Upper lobe of left lung (tissue), 6 donors: ENCODE data around the gene STK16. TPM values are rescaled to one million over a fixed set of nuclear protein-coding genes. Genes with fewer than 3 reads are reported as not detected.

Experiments
- ATAC-seq, 2 donors: fragments of 200-7000 bp; cut with Tn5 transposase; one replicate each; pipeline ENCODE4 v1.9.1; 2022; ENCODE audit warnings: mild to moderate bottlenecking in 2 of 2, moderate library complexity in 2 of 2; ENCODE audit not compliant: low FRiP score in 2 of 2
- DNase-seq, 2 donors: peaks; one replicate each; pipeline ENCODE4 v3.0.0-alpha.2; 2019 to 2020
- H3K27ac ChIP-seq, 4 donors: fragments of 200-600 bp; sonication (generic); one replicate each; pipeline ENCODE4 v1.5.1; 2016 to 2019
- H3K27me3 ChIP-seq, 4 donors: fragments of 200-600 bp; sonication (generic); one replicate each; pipeline ENCODE4 v1.5.1; 2017 to 2019
- H3K36me3 ChIP-seq, 4 donors: fragments of 200-600 bp; sonication (generic); one replicate each; pipeline ENCODE4 v1.5.1; 2016 to 2019
- H3K4me1 ChIP-seq, 4 donors: fragments of 200-600 bp; sonication (generic); one replicate each; pipeline ENCODE4 v1.5.1; 2018 to 2019
- H3K4me3 ChIP-seq, 4 donors: fragments of 200-600 bp; sonication (generic); one replicate each; pipeline ENCODE4 v1.5.1; 2017 to 2019; ENCODE audit warnings: mild to moderate bottlenecking in 2 of 4, moderate library complexity in 1 of 4
- H3K9me3 ChIP-seq, 4 donors: fragments of 200-600 bp; sonication (generic); one replicate each; pipeline ENCODE4 v1.5.1; 2018 to 2019
- CTCF ChIP-seq, 6 experiments: fragments of 450-650 bp in 4 of 6; fragments of 200-600 bp in 2 of 6; sonication (generic) in 2 of 6; IDR thresholded peaks; one replicate each; pipeline ENCODE4 v1.5.1; 2016 to 2019; ENCODE audit warnings: antibody characterized with exemption in 6 of 6
- EP300 ChIP-seq, 4 donors: sonication (generic); formaldehyde crosslinking; IDR thresholded peaks; one replicate each; pipeline ENCODE4 v1.5.1; 2017; ENCODE audit warnings: antibody characterized with exemption in 4 of 4, control low read depth in 2 of 4
- POLR2A ChIP-seq, 4 donors: fragments of 450-650 bp; IDR thresholded peaks; one replicate each; pipeline ENCODE4 v1.5.1; 2016 to 2017; ENCODE audit warnings: antibody characterized with exemption in 4 of 4, mild to moderate bottlenecking in 2 of 4
- POLR2AphosphoS5 ChIP-seq, 2 donors: sonication (generic); formaldehyde crosslinking; IDR thresholded peaks; one replicate each; pipeline ENCODE4 v1.5.1; 2017; ENCODE audit warnings: antibody characterized with exemption in 2 of 2
- WGBS, 2 donors: methylation state at CpG; one replicate each; pipeline ENCODE4 v1.1.5; 2017 to 2018; 5-methylcytosine and 5-hydroxymethylcytosine counted together
- total RNA-seq, 6 donors: library from RNA; depleted of rRNA in 4 of 6; stranded (reverse); fragments of >200 nt in 4 of 6; gene quantifications; one replicate each; pipeline versions ENCODE4 v1.1.0 to v1.2.1, GENCODE V29; 2016 to 2021
- donor health status: DM: no; HTN: no; CAD: no; lungs with moderate emphysema.
- donor health status: DM: no; HTN: yes; CAD: no; lungs with severe emphysema.

The STK16 gene
- total RNA-seq, 6 donors from 2014 or later, result 12.6 to 28.3 (median 15.7) TPM

- WGBS, 2 donors, result 94 to 97% methylated on average over 26 to 27 of the region's 27 CpGs
- TF ChIP-seq POLR2A (IDR thresholded peaks at IDR 0.05) (no peak), EP300 (IDR thresholded peaks at IDR 0.05) (no peak), POLR2AphosphoS5 (IDR thresholded peaks at IDR 0.05) (no peak), CTCF (IDR thresholded peaks at IDR 0.05) (no peak)
- ATAC-seq (no peak), DNase-seq (peak in 1 of 2 donors; percentile 79)
- Histone ChIP-seq H3K4me1 (peaks cover 20 to 35% (median 29%) of the 10 kb centered on the region in 4 donors), H3K27me3 (no peaks in the 10 kb centered on the region), H3K36me3 (peaks cover 10 to 49% (median 30%) of the 10 kb centered on the region in 4 donors), H3K4me3 (no peak overlapping the region), H3K27ac (no peak overlapping the region), H3K9me3 (no peaks in the 10 kb centered on the region)
These were observed 29.3 kb upstream of the STK16 start for GRCh38 chr2:219215871-219216534.

GRCh38 chr2:219216535-219216915 lies 28.8 kb upstream of the STK16 start:
- WGBS, 2 donors, result 85 to 88% methylated on average over 4 to 6 of the region's 6 CpGs
- Histone ChIP-seq H3K9me3 (no peaks in the 10 kb centered on the region), H3K27ac (peak overlapping the region in 1 of 4 donors; percentile 2), H3K36me3 (peaks cover 16 to 51% (median 34%) of the 10 kb centered on the region in 4 donors), H3K27me3 (no peaks in the 10 kb centered on the region), H3K4me1 (peaks cover 20 to 35% (median 29%) of the 10 kb centered on the region in 4 donors), H3K4me3 (no peak overlapping the region)
- no peak for ATAC-seq
- DNase-seq, result no peak
- no peak for TF ChIP-seq POLR2AphosphoS5 (IDR thresholded peaks at IDR 0.05)
- no peak for TF ChIP-seq POLR2A (IDR thresholded peaks at IDR 0.05)
- no peak for TF ChIP-seq CTCF (IDR thresholded peaks at IDR 0.05)
- no peak for TF ChIP-seq EP300 (IDR thresholded peaks at IDR 0.05)

- H3K4me3 ChIP-seq, result peak overlapping the region; percentile 28 to 74 (median 61)
- TF ChIP-seq POLR2A (IDR thresholded peaks at IDR 0.05) (peak in 1 of 4 donors; percentile 6), POLR2AphosphoS5 (IDR thresholded peaks at IDR 0.05) (no peak), CTCF (IDR thresholded peaks at IDR 0.05) (peak in 1 of 6 experiments; percentile 20), EP300 (IDR thresholded peaks at IDR 0.05) (no peak)
- DNase-seq (peak; percentile 68 to 90), ATAC-seq (peak; percentile 72 to 75)
- 0% methylated on average over 26 of the region's 37 CpGs; no CpG with 5 or more reads in 1 of the 2 donors for WGBS, 2 donors
- peaks cover 20 to 35% (median 29%) of the 10 kb centered on the region in 4 donors for H3K4me1 ChIP-seq
- H3K27ac ChIP-seq, result peak overlapping the region; percentile 82 to 92 (median 90)
- H3K36me3 ChIP-seq, result peaks cover 30 to 57% (median 45%) of the 10 kb centered on the region in 4 donors
- H3K27me3 ChIP-seq, result no peaks in the 10 kb centered on the region
- H3K9me3 ChIP-seq, result no peaks in the 10 kb centered on the region
These were observed 27.0 kb upstream of the STK16 start for GRCh38 chr2:219218217-219218731.

GRCh38 chr2:219218732-219219701 lies 26.3 kb upstream of the STK16 start, which contains the start of gene ABCB6:
TSS of gene ABCB6 (minus strand) at chr2:219218958. CDS start at chr2:219218673, 285 bp downstream.
- Histone ChIP-seq H3K9me3 (no peaks in the 10 kb centered on the region), H3K27ac (peak within 1 kb of the TSS; percentile 82 to 92 (median 90)), H3K36me3 (peaks cover 35 to 58% (median 48%) of the 10 kb centered on the region in 4 donors), H3K4me1 (peaks cover 20 to 35% (median 29%) of the 10 kb centered on the region in 4 donors), H3K4me3 (peak within 1 kb of the TSS; percentile 28 to 74 (median 61)), H3K27me3 (no peaks in the 10 kb centered on the region)
- DNase-seq (peak; percentile 97), ATAC-seq (peak; percentile 93 to 95)
- peak in 1 of 2 donors; percentile 80 for TF ChIP-seq POLR2AphosphoS5 (IDR thresholded peaks at IDR 0.05)
- no peak for TF ChIP-seq EP300 (IDR thresholded peaks at IDR 0.05)
- peak in 2 of 6 experiments; percentile 5 to 18 for TF ChIP-seq CTCF (IDR thresholded peaks at IDR 0.05)
- peak in 2 of 4 donors; percentile 58 to 80 for TF ChIP-seq POLR2A (IDR thresholded peaks at IDR 0.05)
- WGBS, 2 donors, result 20 to 22% methylated on average over 18 to 44 of the region's 71 CpGs
